GM12873 (cell line): ENCODE results near the gene L1CAM.
A peak's percentile ranks its signal among the peaks of the same experiment; 100 is the strongest.

Experiments used
- TF ChIP-seq, protein P1 (sequence below): IDR thresholded peaks from 2 replicates; pipeline ENCODE4 v1.5.1; 2012; ENCODE audit warnings: low read depth, mild to moderate bottlenecking, moderate library complexity, low read length, control low read depth; ENCODE audit not compliant: insufficient read depth; ENCODE audit errors: missing control alignments

The L1CAM gene

DNA sequence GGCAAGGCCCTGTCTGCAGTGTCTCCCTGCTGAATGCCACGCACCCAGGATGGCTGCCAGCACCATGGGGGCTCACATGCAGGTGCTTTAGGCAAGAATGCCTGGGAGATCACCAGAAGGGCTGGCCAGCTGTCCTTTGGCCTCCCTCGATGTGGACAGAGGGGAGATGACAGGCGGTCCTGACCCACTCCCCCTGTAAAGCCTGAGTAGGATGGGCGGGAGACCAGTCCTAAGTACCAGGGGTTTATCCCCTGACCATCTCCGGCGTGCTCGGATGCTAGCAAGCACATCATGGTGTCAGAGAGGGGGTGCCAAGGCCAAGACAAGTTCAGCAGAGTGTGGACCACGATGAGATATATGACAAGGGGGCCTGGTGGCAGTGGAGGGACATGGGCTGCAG, 60.9 kb downstream of the L1CAM start:
- TF ChIP-seq, protein P1, sequence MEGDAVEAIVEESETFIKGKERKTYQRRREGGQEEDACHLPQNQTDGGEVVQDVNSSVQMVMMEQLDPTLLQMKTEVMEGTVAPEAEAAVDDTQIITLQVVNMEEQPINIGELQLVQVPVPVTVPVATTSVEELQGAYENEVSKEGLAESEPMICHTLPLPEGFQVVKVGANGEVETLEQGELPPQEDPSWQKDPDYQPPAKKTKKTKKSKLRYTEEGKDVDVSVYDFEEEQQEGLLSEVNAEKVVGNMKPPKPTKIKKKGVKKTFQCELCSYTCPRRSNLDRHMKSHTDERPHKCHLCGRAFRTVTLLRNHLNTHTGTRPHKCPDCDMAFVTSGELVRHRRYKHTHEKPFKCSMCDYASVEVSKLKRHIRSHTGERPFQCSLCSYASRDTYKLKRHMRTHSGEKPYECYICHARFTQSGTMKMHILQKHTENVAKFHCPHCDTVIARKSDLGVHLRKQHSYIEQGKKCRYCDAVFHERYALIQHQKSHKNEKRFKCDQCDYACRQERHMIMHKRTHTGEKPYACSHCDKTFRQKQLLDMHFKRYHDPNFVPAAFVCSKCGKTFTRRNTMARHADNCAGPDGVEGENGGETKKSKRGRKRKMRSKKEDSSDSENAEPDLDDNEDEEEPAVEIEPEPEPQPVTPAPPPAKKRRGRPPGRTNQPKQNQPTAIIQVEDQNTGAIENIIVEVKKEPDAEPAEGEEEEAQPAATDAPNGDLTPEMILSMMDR = no peak

DNA sequence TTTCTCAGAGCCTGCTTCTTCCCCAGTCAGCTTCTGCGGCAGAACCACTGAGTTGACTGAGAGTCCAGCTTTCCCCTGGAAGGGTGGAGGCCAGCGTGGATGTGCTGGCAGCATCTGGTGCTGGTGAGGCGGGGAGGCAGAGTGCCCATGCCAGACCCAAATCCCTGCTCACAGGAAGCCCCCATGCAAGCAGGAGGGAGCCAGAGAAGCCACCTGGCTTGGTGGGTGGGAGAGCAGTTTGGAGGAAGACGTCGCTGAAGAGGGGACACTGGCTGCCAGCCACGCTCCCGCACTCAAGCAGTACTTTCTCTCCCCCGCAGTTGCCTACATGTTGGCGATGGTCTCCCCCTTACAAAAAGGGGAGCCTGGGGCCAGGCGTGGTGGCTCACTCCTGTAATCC, 61.6 kb downstream of the L1CAM start:
- TF ChIP-seq, protein P1 = no peak

DNA sequence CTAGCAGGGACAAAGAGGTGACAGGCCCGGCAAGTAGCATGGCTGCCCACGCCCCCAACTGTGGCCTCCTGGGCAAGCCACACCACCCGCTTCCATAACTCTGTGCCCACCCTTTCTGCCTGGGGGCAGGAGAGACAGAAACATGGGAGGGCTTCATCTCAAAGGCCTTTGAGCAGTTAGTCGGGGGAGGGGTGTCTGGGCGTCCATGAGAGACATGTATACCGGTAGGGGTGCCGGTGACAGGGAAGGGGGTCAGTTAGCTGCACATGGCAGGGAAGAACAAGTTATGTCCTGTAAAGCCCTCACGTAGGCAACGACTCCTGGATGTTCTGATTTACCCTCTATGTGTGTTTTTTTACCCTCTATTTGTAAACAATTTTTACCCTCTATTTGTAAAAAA, 64.9 kb downstream of the L1CAM start:
- TF ChIP-seq, protein P1 = no peak

DNA sequence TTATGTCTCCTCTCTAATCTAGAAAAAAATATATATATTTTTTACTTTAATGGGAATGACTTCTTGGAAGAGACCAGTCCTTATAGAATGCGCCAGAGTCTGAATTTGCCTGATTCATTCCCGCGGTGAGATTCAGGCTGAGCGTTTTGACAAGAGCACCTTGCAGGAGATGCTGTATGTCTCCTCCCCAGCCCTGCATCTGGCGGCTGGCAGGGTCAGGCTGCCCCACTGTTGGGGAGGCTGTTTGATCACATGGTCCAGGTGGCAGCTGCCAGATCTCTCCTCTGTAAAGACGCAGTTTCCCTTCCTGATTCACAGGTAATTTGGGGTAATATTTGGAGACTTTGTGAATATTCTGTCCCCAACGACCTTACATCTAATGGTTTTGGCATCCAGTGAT, 65.4 kb downstream of the L1CAM start:
- TF ChIP-seq, protein P1 = no peak

DNA sequence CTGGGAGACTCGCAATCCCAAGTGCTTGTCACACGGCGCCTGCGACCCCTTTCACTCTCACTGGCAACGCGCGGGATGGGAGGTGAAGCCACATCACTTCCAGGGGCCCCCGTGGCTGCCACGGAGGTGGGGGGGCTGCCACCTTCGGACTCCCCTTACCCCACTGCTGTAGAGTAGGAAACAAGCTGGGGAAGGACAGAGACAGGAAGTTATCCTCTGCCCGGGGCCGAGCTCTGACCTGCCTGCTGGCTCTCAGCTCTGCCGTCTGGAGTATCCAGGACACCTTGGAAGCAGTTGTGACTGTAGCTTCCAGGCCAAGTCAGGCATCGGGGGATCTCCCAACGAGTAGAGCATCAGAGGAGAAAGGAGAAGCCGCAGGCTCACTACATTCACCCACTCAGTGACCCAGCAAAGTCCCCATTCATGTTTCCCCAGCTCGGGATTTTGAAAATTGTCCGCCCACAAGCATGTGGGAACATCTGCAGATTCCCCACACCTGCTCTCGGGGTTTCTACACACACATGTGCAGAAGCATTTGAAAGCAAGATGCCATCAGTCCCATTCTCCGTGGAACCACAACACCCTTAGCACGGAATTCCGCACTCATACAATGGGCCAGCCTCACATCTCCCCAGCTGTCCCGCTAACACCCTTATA, 66.5 kb downstream of the L1CAM start:
- TF ChIP-seq, protein P1 = no peak

DNA sequence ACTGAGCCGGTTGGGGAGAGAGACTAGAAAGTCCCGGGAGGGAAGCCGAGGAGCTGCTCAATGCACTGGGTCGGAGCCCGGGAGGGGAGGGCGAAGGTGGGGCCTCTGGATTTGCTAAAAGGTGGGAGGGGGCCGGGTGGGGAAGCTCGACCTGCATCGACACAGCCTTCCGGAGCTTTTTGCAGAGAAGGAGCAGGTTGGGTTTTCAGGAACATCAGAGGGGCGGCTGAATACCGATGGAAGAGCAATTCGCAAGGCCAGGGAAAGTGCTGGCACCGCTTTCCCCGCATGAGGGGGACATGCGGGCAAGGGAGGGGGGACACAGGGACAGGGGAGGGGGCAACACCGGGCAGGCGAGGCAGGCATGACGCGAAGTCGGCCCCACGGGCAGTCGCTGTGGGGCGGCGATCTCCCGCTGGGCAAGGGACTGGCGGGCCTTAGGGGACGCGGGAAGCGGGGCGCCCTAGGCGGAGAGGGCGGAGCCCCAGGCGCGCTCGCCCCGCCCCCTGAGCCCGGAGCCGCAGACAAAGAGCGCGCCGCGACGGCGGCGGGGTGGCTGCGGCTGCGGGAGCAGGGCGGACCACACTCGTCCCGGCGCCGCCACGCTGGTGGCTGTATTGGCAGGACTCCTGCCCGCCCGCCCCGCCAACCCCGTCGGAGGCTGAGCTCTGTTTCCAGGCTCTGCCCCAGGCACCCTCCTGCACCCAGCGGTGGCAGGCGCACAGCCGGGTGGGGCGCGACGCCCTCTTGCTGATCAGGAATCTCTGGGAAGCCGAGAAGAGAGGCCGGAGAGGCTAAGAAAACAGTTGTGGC, 67.2 kb downstream of the L1CAM start:
- TF ChIP-seq, protein P1 = no peak

DNA sequence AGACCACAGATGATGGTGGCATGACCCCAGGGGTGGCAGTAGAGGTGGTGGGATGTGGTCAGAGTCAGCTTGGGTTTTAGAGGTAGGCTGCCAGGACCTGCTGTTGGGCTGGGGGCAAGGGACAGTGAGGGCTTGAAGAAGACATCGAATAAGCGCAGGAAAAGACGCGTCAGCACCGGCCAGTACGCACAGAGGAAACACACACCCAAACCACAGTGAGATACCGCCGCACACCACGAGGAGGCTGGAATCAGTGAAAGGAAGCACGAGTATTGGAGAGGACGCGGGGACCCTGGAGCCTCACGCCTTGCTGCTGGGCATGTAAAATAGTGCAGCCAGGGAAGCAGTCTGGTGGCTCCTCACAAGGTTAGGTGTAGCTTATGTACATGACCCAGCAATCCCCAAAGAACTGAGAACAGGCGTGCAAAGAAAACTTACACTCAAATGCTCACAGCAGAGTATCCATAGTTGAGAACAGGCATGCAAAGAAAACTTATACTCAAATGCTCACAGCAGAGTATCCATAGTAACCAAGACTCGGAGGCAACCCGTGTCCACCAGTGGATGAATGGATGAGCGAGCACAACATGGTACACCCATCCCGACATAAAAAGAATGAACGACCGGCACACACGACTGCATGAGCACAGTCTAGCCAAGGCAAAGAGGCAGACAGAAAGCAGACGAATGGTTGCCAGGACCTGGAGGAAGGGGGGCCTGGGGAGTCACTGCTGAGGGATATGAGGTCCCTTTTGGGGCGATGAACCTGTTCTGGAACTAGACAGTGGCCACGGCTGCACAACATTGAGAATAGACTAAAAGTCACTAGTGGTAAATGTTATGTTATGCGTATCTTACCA, 68.9 kb downstream of the L1CAM start:
- TF ChIP-seq, protein P1 = peak; percentile 28
